Measurements from ENCODE around the gene KRTAP9-8.

- TF ChIP-seq RARB (CRISPR knock-in tag; IDR thresholded peaks at IDR 0.05), result no peak
- TF ChIP-seq ESRRG (CRISPR knock-in tag; IDR thresholded peaks at IDR 0.05), result no peak
- TF ChIP-seq BACH2 (CRISPR knock-in tag; IDR thresholded peaks at IDR 0.05; ENCODE audit: borderline replicate concordance), result no peak
- no peak for TF ChIP-seq ZNF70 (CRISPR knock-in tag; IDR thresholded peaks at IDR 0.05)
- TF ChIP-seq CREB5 (CRISPR knock-in tag; IDR thresholded peaks at IDR 0.05; ENCODE audit: low read depth), result no peak
- TF ChIP-seq ZNF565 (CRISPR knock-in tag; conservative IDR thresholded peaks at IDR 0.05; ENCODE audit: low read depth), result no peak
- TF ChIP-seq, protein P1, sequence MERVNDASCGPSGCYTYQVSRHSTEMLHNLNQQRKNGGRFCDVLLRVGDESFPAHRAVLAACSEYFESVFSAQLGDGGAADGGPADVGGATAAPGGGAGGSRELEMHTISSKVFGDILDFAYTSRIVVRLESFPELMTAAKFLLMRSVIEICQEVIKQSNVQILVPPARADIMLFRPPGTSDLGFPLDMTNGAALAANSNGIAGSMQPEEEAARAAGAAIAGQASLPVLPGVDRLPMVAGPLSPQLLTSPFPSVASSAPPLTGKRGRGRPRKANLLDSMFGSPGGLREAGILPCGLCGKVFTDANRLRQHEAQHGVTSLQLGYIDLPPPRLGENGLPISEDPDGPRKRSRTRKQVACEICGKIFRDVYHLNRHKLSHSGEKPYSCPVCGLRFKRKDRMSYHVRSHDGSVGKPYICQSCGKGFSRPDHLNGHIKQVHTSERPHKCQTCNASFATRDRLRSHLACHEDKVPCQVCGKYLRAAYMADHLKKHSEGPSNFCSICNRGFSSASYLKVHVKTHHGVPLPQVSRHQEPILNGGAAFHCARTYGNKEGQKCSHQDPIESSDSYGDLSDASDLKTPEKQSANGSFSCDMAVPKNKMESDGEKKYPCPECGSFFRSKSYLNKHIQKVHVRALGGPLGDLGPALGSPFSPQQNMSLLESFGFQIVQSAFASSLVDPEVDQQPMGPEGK (CRISPR knock-in tag; IDR thresholded peaks at IDR 0.05; ENCODE audit: borderline replicate concordance), result no peak
- TF ChIP-seq PPARA (CRISPR knock-in tag; IDR thresholded peaks at IDR 0.05; ENCODE audit: borderline replicate concordance), result no peak
These were observed 29.9 kb downstream of the KRTAP9-8 start for GRCh38 chr17:41267711-41268110.
